Tongue (tissue), 2 donors: ENCODE results near the gene FNTB. TPM values are rescaled to one million over a fixed set of nuclear protein-coding genes. Genes with fewer than 3 reads are reported as not detected.

ENCODE experiments used
- DNase-seq: peaks from one replicate; pipeline ENCODE4 v3.0.0-alpha.2; 2015
- total RNA-seq: library from RNA; depleted of rRNA; stranded (reverse); fragments of >200 nt; gene quantifications from one replicate; pipeline ENCODE4 v1.2.3, GENCODE V29; 2014

Gene FNTB
- total RNA-seq, 1 donor from 2014 or later, result 6.5 TPM

- peak; percentile 80 for DNase-seq
Observed at GRCh38 chr14:64983439-64984310, 3.0 kb upstream of the FNTB start.

GRCh38 chr14:64987438-64987767, 708 bp downstream of the FNTB start:
- DNase-seq, result no peak

GRCh38 chr14:64990296-64990695, 3.6 kb downstream of the FNTB start:
- no peak for DNase-seq

- DNase-seq, result no peak
Observed at GRCh38 chr14:64990939-64991338, 4.2 kb downstream of the FNTB start.

GRCh38 chr14:64992328-64992885, 5.7 kb downstream of the FNTB start:
- no peak for DNase-seq

GRCh38 chr14:64993266-64993930, 6.7 kb downstream of the FNTB start:
- no peak for DNase-seq

GRCh38 chr14:64994540-64994939, 7.8 kb downstream of the FNTB start:
- no peak for DNase-seq

GRCh38 chr14:64995291-64995690, 8.6 kb downstream of the FNTB start:
- DNase-seq, result no peak

GRCh38 chr14:64997108-64997794, 10.6 kb downstream of the FNTB start:
- DNase-seq, result peak; percentile 49

- no peak for DNase-seq
Observed at GRCh38 chr14:64998455-64998931, 11.8 kb downstream of the FNTB start.

- DNase-seq, result no peak
Observed at GRCh38 chr14:65000898-65001591, 14.3 kb downstream of the FNTB start.

GRCh38 chr14:65001723-65002122, 15.0 kb downstream of the FNTB start:
- DNase-seq, result no peak

- no peak for DNase-seq
Observed at GRCh38 chr14:65002586-65003210, 16.0 kb downstream of the FNTB start.

GRCh38 chr14:65003394-65003793, 16.7 kb downstream of the FNTB start:
- DNase-seq, result no peak

- DNase-seq, result no peak
Observed at GRCh38 chr14:65006261-65006721, 19.6 kb downstream of the FNTB start.

GRCh38 chr14:65007202-65007601, 20.5 kb downstream of the FNTB start:
- no peak for DNase-seq

GRCh38 chr14:65010211-65010931, 23.7 kb downstream of the FNTB start:
- DNase-seq, result no peak

GRCh38 chr14:65011538-65011937, 24.8 kb downstream of the FNTB start:
- DNase-seq, result no peak

GRCh38 chr14:65012353-65012752, 25.7 kb downstream of the FNTB start:
- DNase-seq, result no peak

- DNase-seq, result no peak
Observed at GRCh38 chr14:65015391-65015790, 28.7 kb downstream of the FNTB start.

GRCh38 chr14:65016471-65016870, 29.8 kb downstream of the FNTB start:
- DNase-seq, result no peak
